ENCODE data around the gene GRB7. TPM values are rescaled to one million over a fixed set of nuclear protein-coding genes. Genes with fewer than 3 reads are reported as not detected.

GRB7 gene
- total and polyA plus RNA-seq, 2 donors (not counting 3 experiments of a cell fraction or from before 2014, with no cell fraction given): 0.04 TPM; not detected in 1

DNA sequence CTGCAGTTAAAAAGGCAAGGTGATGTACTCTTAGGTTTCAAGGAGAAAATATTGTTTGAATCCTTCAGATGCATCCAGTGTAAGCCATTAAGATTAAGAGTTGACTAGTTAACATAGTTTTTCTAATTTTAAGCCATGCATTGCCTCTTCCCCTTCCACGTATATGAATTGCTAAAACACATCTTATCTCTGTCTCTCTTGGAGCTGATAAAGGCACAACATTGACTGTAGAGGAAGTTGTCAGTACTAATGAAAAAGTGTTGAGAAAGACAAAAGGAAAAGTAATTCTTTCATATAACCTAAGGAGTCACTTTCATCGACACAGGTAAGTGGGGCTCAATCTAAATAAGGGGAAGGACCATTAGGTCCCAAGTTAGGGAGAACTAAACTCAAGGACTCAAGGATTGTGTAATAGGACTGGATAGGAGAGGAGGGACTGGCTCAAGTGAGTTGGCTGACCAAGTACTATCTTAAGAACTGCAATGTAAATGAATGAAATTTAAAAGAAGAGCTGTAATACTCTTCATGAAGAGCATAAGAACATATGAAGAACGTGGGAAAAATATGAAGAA, 55.6 kb downstream of the GRB7 start:
- Histone ChIP-seq H3K9me3 (replicated peaks; ENCODE audit: control insufficient read depth, insufficient read depth, low read length) (no peaks in the 10 kb centered on the region), H4K20me1 (replicated peaks; ENCODE audit: control insufficient read depth, extremely low read depth, insufficient read depth, low read length) (no peaks in the 10 kb centered on the region), H3K4me1 (ENCODE audit: control insufficient read depth, extremely low read depth, insufficient read depth, low read length) (no peaks in the 10 kb centered on the region), H3K27me3 (ENCODE audit: control insufficient read depth in 2 of 2, insufficient read depth in 2 of 2, low read length in 2 of 2) (peaks cover 32 to 52% of the 10 kb centered on the region in 2 experiments), H3K79me2 (ENCODE audit: control insufficient read depth, insufficient read depth, low read length) (no peaks in the 10 kb centered on the region), H3K4me3 (replicated peaks in 1 of 3; ENCODE audit: insufficient read depth in 1 of 3, low read depth in 1 of 3, low read length in 3 of 3) (no peak overlapping the region), H3K27ac (ENCODE audit: insufficient read depth, low read depth, low read length) (no peak overlapping the region), H3K9ac (replicated peaks; ENCODE audit: extremely low read depth, insufficient read depth, low read length) (no peak overlapping the region), H3K4me2 (ENCODE audit: insufficient read depth, low read length) (no peak overlapping the region), H3K36me3 (ENCODE audit: control insufficient read depth in 2 of 2, extremely low read depth in 1 of 2, insufficient read depth in 2 of 2, low read length in 2 of 2) (no peaks in the 10 kb centered on the region), H2AFZ (ENCODE audit: low read depth, low read length) (no peak overlapping the region), H3K9me1 (replicated peaks; ENCODE audit: control insufficient read depth, extremely low read depth, insufficient read depth, low read length) (no peaks in the 10 kb centered on the region)
- BruUV-seq (replicated peaks): no TSS peak
- DNase-seq (ENCODE audit: low read depth, low spot score) (no peak), FAIRE-seq (no peak)
- dilution Hi-C loops (cut with MboI; ENCODE audit: extremely low pct_ligation_motif_present, low sequenced_read_pairs): no loop called here
- TF ChIP-seq, protein P1, sequence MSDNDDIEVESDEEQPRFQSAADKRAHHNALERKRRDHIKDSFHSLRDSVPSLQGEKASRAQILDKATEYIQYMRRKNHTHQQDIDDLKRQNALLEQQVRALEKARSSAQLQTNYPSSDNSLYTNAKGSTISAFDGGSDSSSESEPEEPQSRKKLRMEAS (IDR thresholded peaks at IDR 0.05; ENCODE audit: insufficient read depth, insufficient read length): no peak
- TF ChIP-seq FOS (IDR thresholded peaks at IDR 0.05; ENCODE audit: borderline replicate concordance, insufficient read depth, low read length) (no peak), GATA2 (IDR thresholded peaks at IDR 0.05; ENCODE audit: insufficient read depth, insufficient read length, low read depth, low read length) (no peak), POLR2AphosphoS5 (IDR thresholded peaks at IDR 0.05; ENCODE audit: insufficient read depth, low read depth, low read length) (no peak), POLR2A (IDR thresholded peaks at IDR 0.05; ENCODE audit: low read depth, low read length) (no peak), EZH2 (IDR thresholded peaks at IDR 0.05; ENCODE audit: borderline replicate concordance, low read depth, low read length, severe bottlenecking) (no peak), JUN (IDR thresholded peaks at IDR 0.05; ENCODE audit: borderline replicate concordance, insufficient read depth, insufficient read length, low read depth) (no peak), MYC (IDR thresholded peaks at IDR 0.05; ENCODE audit: low read depth, low read length) (no peak)
- TF ChIP-seq, protein P2, sequence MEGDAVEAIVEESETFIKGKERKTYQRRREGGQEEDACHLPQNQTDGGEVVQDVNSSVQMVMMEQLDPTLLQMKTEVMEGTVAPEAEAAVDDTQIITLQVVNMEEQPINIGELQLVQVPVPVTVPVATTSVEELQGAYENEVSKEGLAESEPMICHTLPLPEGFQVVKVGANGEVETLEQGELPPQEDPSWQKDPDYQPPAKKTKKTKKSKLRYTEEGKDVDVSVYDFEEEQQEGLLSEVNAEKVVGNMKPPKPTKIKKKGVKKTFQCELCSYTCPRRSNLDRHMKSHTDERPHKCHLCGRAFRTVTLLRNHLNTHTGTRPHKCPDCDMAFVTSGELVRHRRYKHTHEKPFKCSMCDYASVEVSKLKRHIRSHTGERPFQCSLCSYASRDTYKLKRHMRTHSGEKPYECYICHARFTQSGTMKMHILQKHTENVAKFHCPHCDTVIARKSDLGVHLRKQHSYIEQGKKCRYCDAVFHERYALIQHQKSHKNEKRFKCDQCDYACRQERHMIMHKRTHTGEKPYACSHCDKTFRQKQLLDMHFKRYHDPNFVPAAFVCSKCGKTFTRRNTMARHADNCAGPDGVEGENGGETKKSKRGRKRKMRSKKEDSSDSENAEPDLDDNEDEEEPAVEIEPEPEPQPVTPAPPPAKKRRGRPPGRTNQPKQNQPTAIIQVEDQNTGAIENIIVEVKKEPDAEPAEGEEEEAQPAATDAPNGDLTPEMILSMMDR (IDR thresholded peaks at IDR 0.05; ENCODE audit: extremely low read depth in 1 of 2, insufficient read depth in 1 of 2, low read depth in 1 of 2, low read length in 2 of 2): no peak
- CTCF ChIA-PET: no interaction called here
- intact Hi-C loops (cut with micrococcal nuclease): no loop called here
- POLR2A ChIA-PET: no interaction called here

All from endothelial cell of umbilical vein (primary cell).